ENCODE measurements around the gene TMEM191C. TPM values are rescaled to one million over a fixed set of nuclear protein-coding genes. Genes with fewer than 3 reads are reported as not detected.
"Not testable (repeated sequence)": the region's sequence is repeated elsewhere in the genome, so short reads cannot be mapped to it uniquely, and the experiment has no call there.

Gene TMEM191C
- total RNA-seq, 2 donors from 2014 or later: 4.0 to 4.4 TPM

GRCh38 chr22:21442123-21442522 lies 25.1 kb upstream of the TMEM191C start:
- H3K4me1 ChIP-seq (ENCODE audit: control insufficient read depth, insufficient read depth, low read length); H3K4me1 Mint-ChIP-seq; H3K9me3 Mint-ChIP-seq; H3K27ac Mint-ChIP-seq; H3K27me3 Mint-ChIP-seq (ENCODE audit: insufficient read depth); H3K4me3 Mint-ChIP-seq; H3K27me3 ChIP-seq (ENCODE audit: control insufficient read depth, insufficient read depth, low read length, poor library complexity, severe bottlenecking); H3K9me3 ChIP-seq (ENCODE audit: control insufficient read depth, low read length); H3K9ac ChIP-seq (ENCODE audit: extremely low read depth, low read length, poor library complexity, severe bottlenecking); H3K27ac ChIP-seq (ENCODE audit: low read depth, low read length); H3K4me3 ChIP-seq (ENCODE audit: low read length); DNase-seq: not testable (repeated sequence)
- H3K36me3 ChIP-seq (ENCODE audit: control insufficient read depth, insufficient read depth, low read length): peaks cover 15% of the 10 kb centered on the region
- peaks cover 14% of the 10 kb centered on the region for H3K36me3 Mint-ChIP-seq (ENCODE audit: low read depth)
- whole genome bisulfite sequencing, 2 experiments (ENCODE audit: insufficient coverage in 1 of 2, insufficient read length in 1 of 2): no CpG with 5 or more reads among the region's 9 CpGs

- not testable (repeated sequence) for H3K27me3 Mint-ChIP-seq (ENCODE audit: insufficient read depth); H3K27me3 ChIP-seq (ENCODE audit: control insufficient read depth, insufficient read depth, low read length, poor library complexity, severe bottlenecking); H3K27ac ChIP-seq (ENCODE audit: low read depth, low read length); H3K9me3 Mint-ChIP-seq; H3K9me3 ChIP-seq (ENCODE audit: control insufficient read depth, low read length); H3K4me3 Mint-ChIP-seq; H3K4me1 ChIP-seq (ENCODE audit: control insufficient read depth, insufficient read depth, low read length); H3K4me3 ChIP-seq (ENCODE audit: low read length); H3K9ac ChIP-seq (ENCODE audit: extremely low read depth, low read length, poor library complexity, severe bottlenecking); H3K4me1 Mint-ChIP-seq
- DNase-seq: peak; percentile 33
- Mint-ChIP-seq H3K27ac (peak overlapping the region; percentile 72), H3K36me3 (ENCODE audit: low read depth) (peaks cover 16% of the 10 kb centered on the region)
- peaks cover 19% of the 10 kb centered on the region for H3K36me3 ChIP-seq (ENCODE audit: control insufficient read depth, insufficient read depth, low read length)
- 100% methylated on average over 1 of the region's 15 CpGs; no CpG with 5 or more reads in 1 of the 2 experiments for WGBS, 2 experiments (ENCODE audit: insufficient coverage in 1 of 2, insufficient read length in 1 of 2)
These were observed 24.5 kb upstream of the TMEM191C start for GRCh38 chr22:21442646-21443045.

DNA sequence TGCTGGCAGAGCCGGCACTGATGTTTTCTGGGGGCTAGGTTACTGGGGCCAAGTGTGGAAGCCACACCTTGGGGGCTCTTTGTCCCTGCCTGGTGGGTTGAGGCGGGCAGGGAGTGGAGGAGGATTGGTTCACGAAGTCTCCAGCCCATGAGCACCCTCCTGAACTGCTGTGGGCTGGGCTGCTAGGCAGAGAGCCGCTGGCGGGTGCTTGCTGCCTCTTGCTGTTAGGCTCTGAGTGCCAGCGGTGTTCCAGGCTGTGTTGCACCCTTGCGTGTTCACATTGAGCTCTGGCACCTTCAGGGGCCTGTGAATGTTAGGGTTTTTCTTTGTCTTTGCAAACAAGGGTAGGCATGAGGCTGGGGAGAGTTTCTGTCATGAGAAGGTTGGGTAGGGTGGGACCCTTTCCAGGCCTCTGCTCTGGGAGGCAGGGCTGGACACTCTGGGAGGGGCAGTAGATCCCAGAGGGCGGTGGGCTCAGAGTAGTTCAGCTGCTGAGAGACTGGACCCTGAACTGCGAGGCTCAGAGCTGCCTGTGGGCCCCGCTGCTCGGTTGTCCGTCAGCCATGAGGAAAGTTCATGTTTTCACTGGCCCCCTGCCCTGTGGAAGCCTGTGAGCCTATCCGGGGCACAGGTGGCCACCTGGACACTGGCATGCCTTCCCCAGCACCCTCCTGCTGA lies 24.0 kb upstream of the TMEM191C start:
- H3K27me3 ChIP-seq (ENCODE audit: control insufficient read depth, insufficient read depth, low read length, poor library complexity, severe bottlenecking): no peaks in the 10 kb centered on the region
- TF ChIP-seq, protein P1, sequence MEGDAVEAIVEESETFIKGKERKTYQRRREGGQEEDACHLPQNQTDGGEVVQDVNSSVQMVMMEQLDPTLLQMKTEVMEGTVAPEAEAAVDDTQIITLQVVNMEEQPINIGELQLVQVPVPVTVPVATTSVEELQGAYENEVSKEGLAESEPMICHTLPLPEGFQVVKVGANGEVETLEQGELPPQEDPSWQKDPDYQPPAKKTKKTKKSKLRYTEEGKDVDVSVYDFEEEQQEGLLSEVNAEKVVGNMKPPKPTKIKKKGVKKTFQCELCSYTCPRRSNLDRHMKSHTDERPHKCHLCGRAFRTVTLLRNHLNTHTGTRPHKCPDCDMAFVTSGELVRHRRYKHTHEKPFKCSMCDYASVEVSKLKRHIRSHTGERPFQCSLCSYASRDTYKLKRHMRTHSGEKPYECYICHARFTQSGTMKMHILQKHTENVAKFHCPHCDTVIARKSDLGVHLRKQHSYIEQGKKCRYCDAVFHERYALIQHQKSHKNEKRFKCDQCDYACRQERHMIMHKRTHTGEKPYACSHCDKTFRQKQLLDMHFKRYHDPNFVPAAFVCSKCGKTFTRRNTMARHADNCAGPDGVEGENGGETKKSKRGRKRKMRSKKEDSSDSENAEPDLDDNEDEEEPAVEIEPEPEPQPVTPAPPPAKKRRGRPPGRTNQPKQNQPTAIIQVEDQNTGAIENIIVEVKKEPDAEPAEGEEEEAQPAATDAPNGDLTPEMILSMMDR (conservative IDR thresholded peaks at IDR 0.05): no peak
- peaks cover 24% of the 10 kb centered on the region for H3K36me3 ChIP-seq (ENCODE audit: control insufficient read depth, insufficient read depth, low read length)
- no peak overlapping the region for H3K9ac ChIP-seq (ENCODE audit: extremely low read depth, low read length, poor library complexity, severe bottlenecking)
- WGBS, 2 experiments (ENCODE audit: insufficient coverage in 1 of 2, insufficient read length in 1 of 2): 92 to 96% methylated on average over 5 to 13 of the region's 13 CpGs
- H3K4me3 ChIP-seq (ENCODE audit: low read length): no peak overlapping the region
- Mint-ChIP-seq H3K4me1 (no peaks in the 10 kb centered on the region), H3K9me3 (no peaks in the 10 kb centered on the region), H3K4me3 (no peak overlapping the region), H3K27me3 (ENCODE audit: insufficient read depth) (no peaks in the 10 kb centered on the region), H3K36me3 (ENCODE audit: low read depth) (peaks cover 22% of the 10 kb centered on the region), H3K27ac (peak overlapping the region; percentile 72)
- H3K27ac ChIP-seq (ENCODE audit: low read depth, low read length): peak overlapping the region; percentile 63
- no peaks in the 10 kb centered on the region for H3K9me3 ChIP-seq (ENCODE audit: control insufficient read depth, low read length)
- peak; percentile 42 for DNase-seq
- H3K4me1 ChIP-seq (ENCODE audit: control insufficient read depth, insufficient read depth, low read length): no peaks in the 10 kb centered on the region

DNA sequence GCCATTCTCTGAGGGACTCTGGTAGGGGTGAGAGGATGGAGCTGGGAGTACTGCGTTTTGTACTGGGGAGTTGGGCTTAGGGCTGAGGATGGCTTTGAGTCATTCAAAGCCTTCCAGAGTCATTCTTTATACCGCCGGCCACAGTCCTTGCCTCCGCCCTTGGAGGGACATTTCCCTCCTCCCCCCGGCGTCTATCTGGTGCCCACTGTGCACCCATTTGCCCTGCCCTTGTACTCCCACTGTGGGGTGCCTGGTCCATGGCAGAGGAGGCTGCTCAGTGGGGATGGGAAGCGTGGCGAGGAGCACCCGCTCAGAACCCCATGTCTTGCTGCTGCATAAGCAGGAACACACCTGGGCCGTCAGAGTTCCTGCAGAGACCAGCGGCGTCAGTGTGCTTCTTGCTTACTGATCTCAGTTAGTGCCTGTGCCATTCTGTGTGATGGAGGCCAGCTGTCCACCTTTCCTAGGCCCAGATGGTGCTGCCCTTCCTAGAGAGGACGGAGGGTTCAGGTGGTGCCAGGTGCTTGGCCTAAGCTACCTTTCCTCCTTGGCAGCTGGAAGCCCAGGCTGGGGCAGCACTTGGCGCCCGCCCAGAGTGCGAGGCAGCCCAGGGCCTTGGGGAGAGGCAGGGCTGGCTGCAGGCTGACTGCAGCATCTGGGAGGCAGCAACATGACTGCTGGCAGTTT lies 23.3 kb upstream of the TMEM191C start:
- Histone ChIP-seq H3K9me3 (ENCODE audit: control insufficient read depth, low read length) (no peaks in the 10 kb centered on the region), H3K4me3 (ENCODE audit: low read length) (no peak overlapping the region), H3K36me3 (ENCODE audit: control insufficient read depth, insufficient read depth, low read length) (peaks cover 28% of the 10 kb centered on the region), H3K4me1 (ENCODE audit: control insufficient read depth, insufficient read depth, low read length) (no peaks in the 10 kb centered on the region), H3K27ac (ENCODE audit: low read depth, low read length) (peak overlapping the region; percentile 44), H3K27me3 (ENCODE audit: control insufficient read depth, insufficient read depth, low read length, poor library complexity, severe bottlenecking) (no peaks in the 10 kb centered on the region), H3K9ac (ENCODE audit: extremely low read depth, low read length, poor library complexity, severe bottlenecking) (no peak overlapping the region)
- no peak overlapping the region for H3K4me3 Mint-ChIP-seq
- DNase-seq: peak; percentile 37
- no peaks in the 10 kb centered on the region for H3K9me3 Mint-ChIP-seq
- H3K27ac Mint-ChIP-seq: no peak overlapping the region
- TF ChIP-seq, protein P1 (conservative IDR thresholded peaks at IDR 0.05): no peak
- H3K36me3 Mint-ChIP-seq (ENCODE audit: low read depth): peaks cover 23% of the 10 kb centered on the region
- no peaks in the 10 kb centered on the region for H3K27me3 Mint-ChIP-seq (ENCODE audit: insufficient read depth)
- peaks cover 4% of the 10 kb centered on the region for H3K4me1 Mint-ChIP-seq
- WGBS, 2 experiments (ENCODE audit: insufficient coverage in 1 of 2, insufficient read length in 1 of 2): 92 to 98% methylated on average over 10 to 16 of the region's 16 CpGs
